ENCODE measurements around the gene MTHFS. TPM values are rescaled to one million over a fixed set of nuclear protein-coding genes. Genes with fewer than 3 reads are reported as not detected.

Gene MTHFS
- 11.3 and 11.4 TPM in 2 replicates for total RNA-seq

DNA sequence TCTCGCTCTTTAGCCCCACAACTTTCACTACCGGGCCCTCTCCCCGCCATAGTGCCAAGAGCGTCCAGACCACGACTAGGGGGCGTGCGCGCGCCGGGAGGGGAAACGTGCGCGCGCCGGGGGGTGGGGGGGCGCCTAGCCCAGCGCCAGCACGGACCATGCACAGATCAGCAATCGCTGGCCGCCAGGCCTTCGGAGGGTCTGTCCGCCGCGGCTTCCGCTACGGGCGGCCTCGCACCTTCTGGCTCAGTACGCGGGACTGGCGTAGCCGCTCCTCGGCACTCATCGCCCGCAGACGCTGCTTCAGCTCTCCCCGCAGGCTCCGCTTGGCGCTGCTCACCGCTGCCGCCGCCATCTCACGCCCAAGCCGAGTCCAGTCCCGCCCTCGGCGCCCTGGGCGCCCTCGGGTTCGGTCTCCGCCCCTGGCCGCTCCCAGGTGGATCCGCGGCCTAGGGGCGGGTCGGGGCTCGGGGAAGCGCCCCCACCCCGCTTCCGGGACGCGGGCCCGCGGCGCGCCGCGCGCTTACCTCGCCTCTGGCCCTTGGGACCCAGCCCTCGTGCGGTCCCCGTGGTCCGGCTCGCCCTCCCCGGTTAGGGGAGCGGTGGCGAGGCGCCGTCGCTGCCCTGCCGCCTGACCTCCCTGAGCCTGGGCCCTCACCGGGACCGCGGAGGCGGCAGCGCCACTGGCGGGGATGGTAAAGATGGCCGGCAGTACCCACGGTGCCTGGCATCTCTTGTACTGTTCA is at the start of gene MTHFS:
MTHFS (minus strand) TSS at position 381 of the 746 bp plus-strand sequence; CDS start at position 355, 26 bp downstream.

Other genes with a start within 250 kb of the MTHFS start
- not detected in 2 replicates for gene BCL2A1, start 74.2 kb upstream of the MTHFS start, total RNA-seq
- gene ZFAND6, start 162.7 kb upstream of the MTHFS start, total RNA-seq = 68.5 and 70.0 TPM in 2 replicates